HepG2 (cell line): Measurements from ENCODE around the gene TEKT2. TPM values are rescaled to one million over a fixed set of nuclear protein-coding genes. Genes with fewer than 3 reads are reported as not detected.

Source experiments
- ATAC-seq: fragments of 200-7000 bp; cut with Tn5 transposase; 3 replicates; pipeline ENCODE4 v1.9.1; 2020; ENCODE audit warnings: mild to moderate bottlenecking, moderate library complexity
- BruUV-seq: library from RNA; stranded (reverse); fragments of 400-500 nt; replicated peaks from 2 replicates; lab custom pipeline; 2021; lab: Mats Ljungman, UMichigan
- CTCF ChIA-PET: fragments of 300-600 bp; formaldehyde crosslinking; extraction: SDS; loops from one replicate; lab custom pipeline; 2021; ENCODE audit warnings: low total read pairs, inconsistent platforms, low intra/inter-chr PET ratio; lab: Yijun Ruan, JAX
- POLR2A ChIA-PET: fragments of 350-600 bp; sonication (Branson Sonifier 250); formaldehyde crosslinking; loops from one replicate; lab custom pipeline; 2020; ENCODE audit warnings: antibody characterized with exemption, inconsistent platforms; lab: Yijun Ruan, JAX
- DNase-seq: peaks from one replicate; pipeline ENCODE4 v3.0.0-alpha.2; 2015; ENCODE audit warnings: low spot score
- FAIRE-seq: peaks from 3 replicates; lab custom pipeline; 2011; peaks lifted over from hg19 to GRCh38; lab: Jason Lieb, UNC
- H2AFZ ChIP-seq: one replicate; pipeline ENCODE4 v1.6.1; 2011; ENCODE audit warnings: low read length, inconsistent platforms
- H3K27ac ChIP-seq: fragments of 300-600 bp; 3 replicates; pipeline ENCODE4 v1.8.0; 2011; ENCODE audit warnings: mixed run types, mild to moderate bottlenecking, mixed read lengths, low read length, inconsistent platforms; ENCODE audit not compliant: insufficient read depth; ENCODE audit errors: extremely low read length
- H3K27me3 ChIP-seq, 2 experiments: fragments of 200-600 bp in 1 of 2; 2 replicates in 1 of 2; 3 replicates in 1 of 2; pipeline versions ENCODE4 v1.6.0 to v1.8.0; 2011; ENCODE audit warnings: low read length in 2 of 2, mild to moderate bottlenecking in 2 of 2, moderate library complexity in 2 of 2, inconsistent platforms in 1 of 2; ENCODE audit not compliant: insufficient read depth in 2 of 2, control insufficient read depth in 1 of 2
- H3K36me3 ChIP-seq, 2 experiments: fragments of 200-600 bp in 1 of 2; replicated peaks in 1 of 2; 2 replicates in 1 of 2; 3 replicates in 1 of 2; pipeline versions ENCODE4 v1.5.1 to v1.8.0; 2011; ENCODE audit warnings: low read length in 2 of 2, inconsistent platforms in 1 of 2; ENCODE audit not compliant: insufficient read depth in 2 of 2, control insufficient read depth in 1 of 2
- H3K4me1 ChIP-seq: 2 replicates; pipeline ENCODE4 v1.5.1; 2012; ENCODE audit warnings: low read length, inconsistent platforms; ENCODE audit not compliant: insufficient read depth
- H3K4me2 ChIP-seq: 2 replicates; pipeline ENCODE4 v1.6.0; 2011; ENCODE audit warnings: low read depth, low read length, inconsistent platforms
- H3K4me3 ChIP-seq, 3 experiments: fragments of 200-600 bp in 1 of 3; sonication (generic), shearing (Covaris generic) in 1 of 3; replicated peaks in 1 of 3; 2 replicates each; pipeline ENCODE4 v1.5.1; 2011 to 2016; ENCODE audit warnings: low read length in 3 of 3, inconsistent platforms in 2 of 3, low read depth in 2 of 3, mild to moderate bottlenecking in 2 of 3, control low read depth in 1 of 3, mixed read lengths in 1 of 3; ENCODE audit not compliant: insufficient read depth in 1 of 3
- H3K79me2 ChIP-seq: one replicate; pipeline ENCODE4 v1.6.1; 2011; ENCODE audit warnings: low read length, inconsistent platforms; ENCODE audit not compliant: insufficient read depth
- H3K9ac ChIP-seq: 2 replicates; pipeline ENCODE4 v1.6.0; 2011; ENCODE audit warnings: mild to moderate bottlenecking, low read depth, low read length, inconsistent platforms; ENCODE audit not compliant: insufficient read depth
- H3K9me3 ChIP-seq: 2 replicates; pipeline ENCODE4 v1.5.1; 2012; ENCODE audit warnings: mild to moderate bottlenecking, low read length
- H4K20me1 ChIP-seq: 2 replicates; pipeline ENCODE4 v1.6.0; 2011; ENCODE audit warnings: inconsistent platforms, mild to moderate bottlenecking, low read length, moderate library complexity; ENCODE audit not compliant: insufficient read depth
- ELF3 ChIP-seq: IDR thresholded peaks from 2 replicates; pipeline ENCODE4 v1.6.1; 2016; ENCODE audit warnings: missing genetic modification reagents, missing compliant biosample characterization
- HNF4G ChIP-seq, 2 experiments: sonication (generic) in 1 of 2; formaldehyde crosslinking in 1 of 2; IDR thresholded peaks; 2 replicates each; pipeline versions ENCODE4 v1.4.0 to v1.6.1; 2011 to 2020; ENCODE audit warnings: borderline replicate concordance in 2 of 2, low read depth in 2 of 2, mild to moderate bottlenecking in 2 of 2, low read length in 1 of 2, missing genetic modification reagents in 1 of 2, moderate library complexity in 1 of 2
- ZKSCAN8 ChIP-seq: IDR thresholded peaks from 2 replicates; pipeline ENCODE4 v1.6.1; 2016; ENCODE audit warnings: borderline replicate concordance, missing genetic modification reagents, missing compliant biosample characterization
- ZNF230 ChIP-seq: sonication (generic); formaldehyde crosslinking; IDR thresholded peaks from 2 replicates; pipeline ENCODE4 v1.4.0; 2020; ENCODE audit warnings: mild to moderate bottlenecking, missing genetic modification reagents
- ZNF296 ChIP-seq: sonication (generic); formaldehyde crosslinking; conservative IDR thresholded peaks from 2 replicates; pipeline ENCODE4 v1.5.0; 2020; ENCODE audit warnings: mild to moderate bottlenecking, missing genetic modification reagents
- ZNF776 ChIP-seq: sonication (generic); formaldehyde crosslinking; IDR thresholded peaks from 2 replicates; pipeline ENCODE4 v1.4.0; 2020; ENCODE audit warnings: mild to moderate bottlenecking, missing genetic modification reagents
- WGBS: methylation state at CpG from one replicate; pipeline ENCODE4 v1.1.6; 2017; ENCODE audit warnings: low lambda C conversion rate; 5-methylcytosine and 5-hydroxymethylcytosine counted together
- in situ Hi-C: cut with HindIII; loops from 2 replicates; pipeline ENCODE4 v1.10.0; 2017; ENCODE audit warnings: low pct_unique_long_range_greater_than_20kb; ENCODE audit not compliant: extremely low pct_ligation_motif_present
- intact Hi-C: fragments of 100-400 bp; cut with micrococcal nuclease; formaldehyde crosslinking; loops from one replicate; pipeline ENCODE4 v1.10.0; 2022; ENCODE audit not compliant: unreplicated experiment
- polyA plus RNA-seq, 8 experiments: library from polyadenylated mRNA; depleted of rRNA in 3 of 8; stranded (reverse) in 7 of 8; unstranded in 1 of 8; fragments of >200 nt; fragmentation: Illumina TruSeq in 4 of 8; extraction: Trizol in 4 of 8; gene quantifications; 2 replicates each; pipeline versions ENCODE4 v1.2.1 to v1.2.3, GENCODE V29; 2011 to 2016; ENCODE audit warnings: low read depth in 4 of 8, missing spikeins in 1 of 8, mixed read lengths in 1 of 8; ENCODE audit not compliant: insufficient read depth in 1 of 8
- total RNA-seq, 5 experiments: library from RNA; depleted of rRNA; stranded (reverse); fragments of >200 nt; fragmentation: Illumina TruSeq; extraction: Trizol; gene quantifications; 2 replicates each; pipeline ENCODE4 v1.2.3, GENCODE V29; 2016; ENCODE audit warnings: low read depth in 1 of 5
- TF ChIP-seq, protein P1 (sequence below): fragments of 450-650 bp; IDR thresholded peaks from 2 replicates; pipeline ENCODE4 v1.6.1; 2016

Gene TEKT2
- total and polyA plus RNA-seq, 2 of the 13 experiments (the other 11 are each of a cell fraction or from before 2014, with no cell fraction given): 0.31 to 0.38 TPM

DNA sequence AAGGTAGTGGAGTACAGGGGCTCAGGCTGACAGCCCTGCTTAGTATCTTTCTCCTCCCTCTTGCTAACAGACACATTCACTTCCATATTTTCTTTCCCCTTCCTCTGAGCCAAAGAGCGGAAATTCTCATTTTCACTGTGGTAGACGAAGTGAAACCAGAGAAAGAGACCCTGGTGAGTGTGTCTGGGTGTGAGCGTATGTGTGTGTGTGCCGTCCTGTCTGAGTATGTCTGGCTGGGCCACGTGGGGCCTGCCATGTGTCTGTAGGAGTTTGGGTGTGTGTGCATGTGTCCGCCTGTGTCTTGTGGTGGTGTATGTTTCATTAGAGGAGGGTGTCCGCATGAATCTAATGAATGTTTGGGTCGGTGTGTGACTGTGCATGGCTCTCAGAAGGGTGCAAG is 39.5 kb downstream of the TEKT2 start:
- Histone ChIP-seq H3K79me2 (no peaks in the 10 kb centered on the region), H3K4me2 (peak overlapping the region; percentile 67), H3K4me1 (peaks cover 64% of the 10 kb centered on the region), H3K9ac (no peak overlapping the region; the same call in 1 of the 2 replicates), H2AFZ (no peak overlapping the region), H3K27me3 (peaks cover 11 to 47% of the 10 kb centered on the region in 2 experiments; a peak in 4 of 5 replicates), H3K27ac (no peak overlapping the region), H3K4me3 (peak overlapping the region in 1 of 3 experiments; percentile 34; a peak in 1 of 6 replicates), H3K9me3 (no peaks in the 10 kb centered on the region), H3K36me3 (no peaks in the 10 kb centered on the region), H4K20me1 (no peaks in the 10 kb centered on the region)
- BruUV-seq: no TSS peak
- ATAC-seq: peak; percentile 32
- no peak for FAIRE-seq
- ChIA-PET CTCF (no interaction called here), POLR2A (no interaction called here)
- intact Hi-C loops (no loop called here), in situ Hi-C loops (no loop called here)
- TF ChIP-seq ZNF296 (CRISPR knock-in tag) (no peak), ZNF776 (CRISPR knock-in tag) (no peak)
- TF ChIP-seq, protein P1, sequence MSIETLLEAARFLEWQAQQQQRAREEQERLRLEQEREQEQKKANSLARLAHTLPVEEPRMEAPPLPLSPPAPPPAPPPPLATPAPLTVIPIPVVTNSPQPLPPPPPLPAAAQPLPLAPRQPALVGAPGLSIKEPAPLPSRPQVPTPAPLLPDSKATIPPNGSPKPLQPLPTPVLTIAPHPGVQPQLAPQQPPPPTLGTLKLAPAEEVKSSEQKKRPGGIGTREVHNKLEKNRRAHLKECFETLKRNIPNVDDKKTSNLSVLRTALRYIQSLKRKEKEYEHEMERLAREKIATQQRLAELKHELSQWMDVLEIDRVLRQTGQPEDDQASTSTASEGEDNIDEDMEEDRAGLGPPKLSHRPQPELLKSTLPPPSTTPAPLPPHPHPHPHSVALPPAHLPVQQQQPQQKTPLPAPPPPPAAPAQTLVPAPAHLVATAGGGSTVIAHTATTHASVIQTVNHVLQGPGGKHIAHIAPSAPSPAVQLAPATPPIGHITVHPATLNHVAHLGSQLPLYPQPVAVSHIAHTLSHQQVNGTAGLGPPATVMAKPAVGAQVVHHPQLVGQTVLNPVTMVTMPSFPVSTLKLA: peak; percentile 92
- whole genome bisulfite sequencing: 16% methylated on average over 6 of the region's 8 CpGs
- DNase-seq: no peak

DNA sequence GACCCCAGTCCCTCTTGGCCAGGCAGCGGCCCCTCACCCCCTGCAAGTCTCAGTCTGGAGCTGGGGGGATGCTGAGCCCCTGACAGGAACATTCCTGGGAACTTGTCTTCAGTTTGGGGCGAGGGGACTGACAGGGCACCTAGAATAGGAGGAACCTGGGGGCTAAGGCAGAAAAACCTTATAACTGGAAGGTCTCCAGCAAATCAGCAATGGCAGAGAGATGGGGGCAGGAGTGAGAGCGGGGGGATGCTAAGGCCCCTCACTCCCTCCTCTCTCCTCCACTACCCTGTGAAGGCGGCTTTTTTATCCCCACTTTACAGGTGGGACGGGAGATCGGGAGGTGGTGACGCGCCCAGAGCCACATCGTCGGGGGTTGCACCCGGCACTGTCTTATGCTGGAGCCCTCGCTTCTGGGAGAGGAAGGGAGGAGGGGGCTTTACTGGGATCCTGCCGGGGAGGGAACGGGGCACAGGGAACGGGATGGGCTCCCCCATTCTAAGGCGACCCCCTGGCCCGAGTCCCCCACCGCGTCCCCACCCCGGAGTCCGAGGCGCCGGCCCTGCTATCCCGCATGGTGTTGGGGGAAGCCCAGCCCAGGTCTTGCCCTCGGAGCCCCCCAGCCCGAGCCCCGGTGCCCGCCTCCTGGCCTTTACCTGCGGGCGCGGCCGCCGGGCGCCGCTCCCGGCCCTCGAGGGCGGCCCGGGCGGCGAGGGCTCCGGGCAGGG is 40.7 kb downstream of the TEKT2 start:
- H3K4me1 ChIP-seq: peaks cover 55% of the 10 kb centered on the region
- H3K27ac ChIP-seq: no peak overlapping the region
- no peak for DNase-seq
- WGBS: 72% methylated on average over 10 of the region's 42 CpGs
- in situ Hi-C loops: no loop called here
- peak overlapping the region; percentile 67; the same call in 1 of the 2 replicates for H3K4me2 ChIP-seq
- H3K4me3 ChIP-seq: peak overlapping the region in 1 of 3 experiments; percentile 59; a peak in 1 of 6 replicates
- no peak overlapping the region for H2AFZ ChIP-seq
- CTCF ChIA-PET: no interaction called here
- intact Hi-C loops: no loop called here
- no peak for FAIRE-seq
- POLR2A ChIA-PET: no interaction called here
- no peaks in the 10 kb centered on the region for H3K9me3 ChIP-seq
- H3K27me3 ChIP-seq: peaks cover 11 to 41% of the 10 kb centered on the region in 2 experiments; a peak in 4 of 5 replicates
- no peaks in the 10 kb centered on the region for H3K79me2 ChIP-seq
- no TSS peak for BruUV-seq
- H3K9ac ChIP-seq: no peak overlapping the region
- H3K36me3 ChIP-seq: no peaks in the 10 kb centered on the region
- no peak for ATAC-seq
- H4K20me1 ChIP-seq: no peaks in the 10 kb centered on the region
- no peak for TF ChIP-seq HNF4G (IDR thresholded peaks at IDR 0.05; ENCODE audit: borderline replicate concordance, low read depth, low read length)
- TF ChIP-seq HNF4G (CRISPR knock-in tag; IDR thresholded peaks at IDR 0.05; ENCODE audit: borderline replicate concordance, low read depth): no peak
- no peak for TF ChIP-seq ELF3 (CRISPR knock-in tag)
- TF ChIP-seq ZKSCAN8 (CRISPR knock-in tag): no peak
- no peak for TF ChIP-seq ZNF230
